Hypothalamus (tissue), 51 donors: ENCODE results near the gene PDCD2L.
A peak's percentile ranks its signal among the peaks of the same experiment; 100 is the strongest.
"Not testable (repeated sequence)": the region's sequence is repeated elsewhere in the genome, so short reads cannot be mapped to it uniquely, and the experiment has no call there.

ENCODE experiments used
- DNase-seq, 51 donors: peaks; one replicate each; lab custom pipeline; 2025; lab: John Stamatoyannopoulos, UW

PDCD2L gene, protein sequence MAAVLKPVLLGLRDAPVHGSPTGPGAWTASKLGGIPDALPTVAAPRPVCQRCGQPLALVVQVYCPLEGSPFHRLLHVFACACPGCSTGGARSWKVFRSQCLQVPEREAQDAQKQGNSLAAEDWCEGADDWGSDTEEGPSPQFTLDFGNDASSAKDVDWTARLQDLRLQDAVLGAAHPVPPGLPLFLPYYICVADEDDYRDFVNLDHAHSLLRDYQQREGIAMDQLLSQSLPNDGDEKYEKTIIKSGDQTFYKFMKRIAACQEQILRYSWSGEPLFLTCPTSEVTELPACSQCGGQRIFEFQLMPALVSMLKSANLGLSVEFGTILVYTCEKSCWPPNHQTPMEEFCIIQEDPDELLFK

DNA sequence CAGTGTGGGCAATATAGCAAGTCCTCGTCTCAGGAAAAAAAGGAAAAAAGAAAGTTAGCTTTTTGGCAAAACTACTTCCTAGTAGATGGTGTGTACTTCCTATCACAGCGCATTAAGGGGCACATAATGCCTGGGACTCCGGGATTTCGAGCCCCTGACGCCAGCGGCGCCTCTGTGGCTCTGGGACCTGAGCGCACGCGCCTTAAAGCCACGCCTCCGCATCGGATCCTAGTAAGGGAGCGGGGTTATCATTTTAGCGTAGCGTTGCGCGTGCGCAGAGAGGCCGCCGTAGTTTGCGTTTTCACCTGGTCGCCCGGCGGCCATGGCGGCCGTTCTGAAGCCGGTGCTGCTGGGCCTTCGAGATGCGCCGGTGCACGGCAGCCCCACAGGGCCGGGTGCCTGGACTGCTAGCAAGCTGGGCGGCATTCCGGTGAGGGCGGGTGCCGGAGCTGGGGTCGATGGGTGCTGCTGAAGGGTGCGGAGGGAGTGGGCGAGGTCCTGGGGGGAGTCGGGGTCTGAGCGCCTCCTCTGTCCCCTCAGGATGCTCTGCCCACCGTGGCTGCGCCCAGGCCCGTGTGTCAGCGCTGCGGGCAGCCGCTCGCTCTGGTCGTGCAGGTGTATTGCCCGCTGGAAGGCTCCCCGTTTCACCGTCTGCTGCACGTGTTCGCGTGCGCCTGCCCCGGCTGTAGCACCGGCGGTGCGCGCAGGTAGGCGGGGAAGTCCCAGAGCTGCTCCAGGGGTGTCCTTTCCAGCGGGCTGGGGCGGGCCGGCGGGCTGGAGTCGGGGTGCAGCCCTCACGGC is at the start of gene PDCD2L:
TSS of gene PDCD2L (plus strand) at position 291 of the 801 bp plus-strand sequence. CDS start at position 323, 32 bp downstream.
- peak; percentile 15 to 87 (median 66) for DNase-seq

GRCh38 chr19:34355201-34355600 is 49.0 kb upstream of the PDCD2L start:
- DNase-seq: no peak

GRCh38 chr19:34356875-34357274 is 47.3 kb upstream of the PDCD2L start:
- DNase-seq: no peak

GRCh38 chr19:34357431-34357830 is 46.8 kb upstream of the PDCD2L start:
- DNase-seq: no peak

DNA sequence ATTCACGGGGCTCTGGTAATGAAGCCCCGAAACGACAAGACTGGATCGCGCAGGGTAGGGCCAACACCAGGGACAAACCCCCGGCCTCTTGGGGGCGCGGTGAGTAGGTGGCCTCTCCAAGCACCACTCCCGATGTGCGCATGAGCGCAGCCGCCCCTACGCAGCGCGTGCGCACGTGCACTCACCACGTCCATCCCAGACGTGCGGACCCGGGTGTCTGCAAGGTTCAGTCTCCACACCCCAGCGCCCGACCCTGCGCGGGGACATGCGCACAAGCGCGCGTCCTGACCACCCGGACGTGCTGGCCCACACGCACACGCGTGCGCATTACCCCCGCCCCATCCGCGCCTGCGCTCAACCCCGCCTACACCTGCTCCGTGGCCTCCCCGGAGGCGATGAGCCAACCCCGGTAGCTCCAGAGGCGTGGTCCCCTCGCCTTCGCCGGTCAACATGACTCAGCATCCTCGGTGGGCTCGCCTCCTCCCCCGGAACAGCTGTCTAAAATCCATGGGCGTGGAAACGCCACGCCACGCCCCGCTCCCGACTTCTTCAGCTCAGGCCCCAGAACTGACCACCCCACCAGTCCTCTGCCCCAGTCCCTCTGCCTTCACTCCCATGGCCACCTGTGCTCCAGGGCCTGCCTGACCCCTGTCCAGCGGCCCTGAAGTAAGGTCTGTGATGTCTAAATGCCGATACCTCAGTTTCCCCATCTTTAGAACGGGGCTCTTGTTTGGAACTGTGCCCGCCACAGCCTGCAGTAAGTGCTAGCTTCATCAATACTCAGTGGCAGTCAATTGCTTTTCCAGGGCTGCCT is 44.9 kb upstream of the PDCD2L start:
- DNase-seq: peak; percentile 27 to 96 (median 87)

GRCh38 chr19:34359954-34360315 is 44.3 kb upstream of the PDCD2L start:
- DNase-seq: peak in 1 of 51 donors; percentile 39

DNA sequence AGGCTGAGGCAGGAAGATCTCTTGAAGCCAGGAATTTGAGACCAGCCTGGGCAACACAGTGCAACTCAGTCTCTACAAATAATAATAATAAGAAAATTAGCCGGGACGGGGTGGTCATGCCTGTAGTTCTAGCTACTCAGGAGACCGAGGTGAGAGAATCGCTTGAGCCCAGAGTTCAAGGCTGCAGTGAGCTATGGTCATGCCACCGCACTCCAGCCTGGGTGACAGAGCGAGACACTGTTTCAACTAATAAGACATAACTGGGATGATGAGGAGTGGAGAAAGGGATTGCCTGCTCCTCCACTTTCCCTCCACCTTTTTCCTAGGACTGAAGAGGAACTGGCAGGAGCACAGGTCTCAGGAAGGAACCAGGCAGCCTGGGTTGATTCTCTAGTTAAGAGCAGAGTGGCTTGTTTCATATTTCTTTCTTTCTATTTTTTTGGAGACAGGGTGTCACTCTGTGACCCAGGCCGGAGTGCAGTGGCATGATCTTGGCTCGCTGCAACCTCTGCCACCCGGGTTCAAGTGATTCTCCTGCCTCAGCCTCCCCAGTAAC is 43.8 kb upstream of the PDCD2L start:
- DNase-seq: no peak

GRCh38 chr19:34362679-34363069 is 41.5 kb upstream of the PDCD2L start:
- DNase-seq: no peak

DNA sequence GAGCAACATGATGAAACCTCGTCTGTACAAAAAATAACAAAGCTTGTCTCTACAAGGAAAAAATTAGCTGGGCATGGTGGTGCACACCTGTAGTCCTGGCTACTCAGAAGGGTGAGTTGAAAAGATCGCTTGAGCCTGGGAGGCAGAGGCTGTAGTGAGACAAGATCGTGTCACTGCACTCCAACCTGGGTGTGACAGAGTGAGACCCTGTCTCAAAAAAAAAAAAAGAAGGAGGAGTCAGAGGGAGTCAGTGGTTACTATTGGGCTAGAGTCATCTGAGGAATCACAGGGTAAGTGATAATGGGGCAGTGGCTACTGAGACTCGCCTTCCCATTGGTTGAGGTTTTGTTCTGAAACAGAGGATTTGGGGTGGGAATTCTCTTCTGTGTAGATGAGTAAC is 41.1 kb upstream of the PDCD2L start:
- DNase-seq: no peak

GRCh38 chr19:34363930-34364329 is 40.3 kb upstream of the PDCD2L start:
- DNase-seq: no peak

- no peak for DNase-seq
Observed at GRCh38 chr19:34364462-34364829, 39.8 kb upstream of the PDCD2L start.

DNA sequence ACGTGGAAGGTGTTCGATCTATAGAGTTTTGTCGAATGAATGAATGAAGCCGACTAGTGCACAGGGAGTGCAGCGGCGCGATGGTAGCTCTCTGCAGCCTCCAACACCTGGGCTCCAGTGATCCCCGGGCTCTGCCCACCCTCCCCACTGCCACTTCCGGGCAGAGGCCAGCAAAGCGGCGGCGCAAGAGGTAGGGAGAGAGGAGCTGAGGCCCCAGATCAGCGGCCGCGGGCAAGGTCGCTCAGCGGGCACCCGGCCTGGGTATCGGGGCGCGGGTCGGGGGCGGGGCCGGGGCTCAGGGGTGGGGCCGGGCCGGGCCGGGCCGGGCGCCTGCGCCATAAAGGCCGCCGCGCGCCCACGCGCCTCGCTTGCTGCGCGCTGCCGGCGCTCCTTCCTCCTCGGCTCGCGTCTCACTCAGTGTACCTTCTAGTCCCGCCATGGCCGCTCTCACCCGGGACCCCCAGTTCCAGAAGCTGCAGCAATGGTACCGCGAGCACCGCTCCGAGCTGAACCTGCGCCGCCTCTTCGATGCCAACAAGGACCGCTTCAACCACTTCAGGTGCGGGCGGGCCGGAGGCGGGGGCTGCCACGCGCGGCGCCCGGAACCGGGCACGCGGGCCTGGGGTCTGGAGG is 39.3 kb upstream of the PDCD2L start, which contains the start of gene GPI:
TSS of gene GPI (plus strand) at position 367 of the 633 bp plus-strand sequence. CDS start at position 438, 71 bp downstream.
- DNase-seq: peak in 49 of 51 donors; percentile 10 to 76 (median 47)

DNA sequence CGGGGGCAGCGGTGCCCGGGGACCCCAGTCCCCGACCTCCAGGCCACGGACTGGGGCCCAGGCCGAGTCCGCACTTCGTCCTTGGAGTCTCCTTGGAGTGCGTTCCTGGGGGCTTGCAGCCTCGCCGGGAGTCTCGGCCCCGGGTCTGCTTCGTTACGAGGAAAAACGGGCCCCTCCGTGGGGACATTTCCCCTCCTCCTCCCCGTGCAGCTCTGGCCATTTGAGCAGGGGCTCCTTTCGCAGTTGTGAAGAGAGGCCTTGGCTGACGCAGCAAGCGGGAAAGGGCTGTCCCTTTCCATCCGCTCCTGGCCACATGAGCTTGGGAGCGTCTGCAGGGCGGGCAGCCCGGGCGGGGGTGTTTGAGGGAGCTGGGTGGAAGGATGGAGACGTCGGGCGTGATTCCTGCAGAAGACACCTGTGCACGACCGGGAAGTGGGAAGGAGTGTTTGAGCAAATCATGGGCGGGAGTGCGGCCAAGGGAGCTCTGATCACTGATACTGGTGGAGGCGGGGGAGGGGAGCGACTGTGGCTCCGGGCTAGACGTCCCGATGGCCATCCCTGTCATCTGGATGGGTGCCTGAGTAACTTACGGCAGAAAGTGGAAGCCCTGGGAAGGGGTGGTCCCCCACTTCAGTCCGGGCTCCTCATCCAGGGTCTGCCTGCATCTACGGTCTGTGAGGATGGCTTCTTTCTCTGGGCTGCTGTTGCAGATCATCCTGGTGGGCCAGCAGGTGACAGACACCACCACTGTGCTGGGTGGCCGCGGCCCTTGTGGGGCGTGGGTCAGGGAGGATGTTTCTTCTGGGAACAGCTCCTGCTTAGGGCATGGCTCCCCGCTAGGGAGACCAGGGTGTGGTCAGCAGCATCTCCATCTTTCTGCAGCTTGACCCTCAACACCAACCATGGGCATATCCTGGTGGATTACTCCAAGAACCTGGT is 38.5 kb upstream of the PDCD2L start:
- DNase-seq: peak in 30 of 51 donors; percentile 11 to 69 (median 28)

GRCh38 chr19:34366738-34367623 is 37.2 kb upstream of the PDCD2L start:
- no peak for DNase-seq

GRCh38 chr19:34367624-34367957 is 36.6 kb upstream of the PDCD2L start:
- DNase-seq: no peak

- DNase-seq: no peak
Observed at GRCh38 chr19:34368338-34368737, 35.9 kb upstream of the PDCD2L start.

DNA sequence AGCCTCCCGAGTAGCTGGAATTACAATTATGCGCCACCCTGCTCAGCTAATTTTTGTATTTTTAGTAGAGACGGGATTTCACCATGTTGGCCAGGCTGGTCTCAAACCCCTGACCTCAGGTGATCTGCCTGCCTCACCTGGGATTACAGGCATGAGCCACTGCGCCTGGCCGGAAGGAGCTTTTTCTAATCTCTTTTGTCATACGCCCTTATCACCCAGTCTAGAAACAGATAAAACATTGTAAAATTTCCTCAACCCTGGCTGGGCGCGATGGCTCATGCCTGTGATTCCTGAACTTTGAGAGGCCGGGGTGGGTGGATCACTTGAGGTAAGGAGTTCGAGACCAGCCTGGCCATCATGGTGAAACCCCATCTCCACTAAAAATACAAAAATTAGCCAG is 35.0 kb upstream of the PDCD2L start:
- not testable (repeated sequence) for DNase-seq

- no peak for DNase-seq
Observed at GRCh38 chr19:34370117-34370516, 34.1 kb upstream of the PDCD2L start.
